SU-DHL-6 (cell line): Measurements from ENCODE around the gene MAGEA1.

Experiments used
- EZH2phosphoT487 ChIP-seq: fragments of 200-600 bp; sonication (generic), shearing (Covaris generic); conservative IDR thresholded peaks from 2 replicates; pipeline ENCODE4 v1.6.1; 2018; ENCODE audit warnings: mild to moderate bottlenecking, antibody characterized with exemption, low read length, moderate library complexity, mixed read lengths
- TF ChIP-seq, protein P1 (sequence below): fragments of 200-600 bp; sonication (generic); IDR thresholded peaks from one replicate; pipeline ENCODE4 v1.5.1; 2017; ENCODE audit warnings: antibody characterized with exemption, mild to moderate bottlenecking, low read length, moderate library complexity; ENCODE audit not compliant: insufficient read depth, poor library complexity, severe bottlenecking

DNA sequence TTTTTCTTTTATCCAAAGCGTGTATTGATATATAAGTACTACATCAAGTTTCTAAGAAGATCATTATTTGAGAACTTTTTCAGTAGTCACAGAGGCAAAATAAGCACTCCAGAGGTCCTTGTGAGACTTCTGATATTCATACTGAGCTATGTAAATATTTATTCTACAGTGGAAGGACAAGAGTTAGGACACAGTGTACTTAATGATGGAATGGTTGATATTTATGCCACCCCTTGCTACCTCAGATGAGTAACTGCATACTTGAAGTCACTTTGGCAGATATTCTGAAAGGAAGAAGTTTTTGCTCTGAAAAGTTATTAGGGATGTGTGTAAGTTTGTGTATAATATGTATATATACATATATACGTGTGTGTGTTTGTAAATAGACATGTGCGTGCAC, 30.3 kb downstream of the MAGEA1 start:
- TF ChIP-seq, protein P1, sequence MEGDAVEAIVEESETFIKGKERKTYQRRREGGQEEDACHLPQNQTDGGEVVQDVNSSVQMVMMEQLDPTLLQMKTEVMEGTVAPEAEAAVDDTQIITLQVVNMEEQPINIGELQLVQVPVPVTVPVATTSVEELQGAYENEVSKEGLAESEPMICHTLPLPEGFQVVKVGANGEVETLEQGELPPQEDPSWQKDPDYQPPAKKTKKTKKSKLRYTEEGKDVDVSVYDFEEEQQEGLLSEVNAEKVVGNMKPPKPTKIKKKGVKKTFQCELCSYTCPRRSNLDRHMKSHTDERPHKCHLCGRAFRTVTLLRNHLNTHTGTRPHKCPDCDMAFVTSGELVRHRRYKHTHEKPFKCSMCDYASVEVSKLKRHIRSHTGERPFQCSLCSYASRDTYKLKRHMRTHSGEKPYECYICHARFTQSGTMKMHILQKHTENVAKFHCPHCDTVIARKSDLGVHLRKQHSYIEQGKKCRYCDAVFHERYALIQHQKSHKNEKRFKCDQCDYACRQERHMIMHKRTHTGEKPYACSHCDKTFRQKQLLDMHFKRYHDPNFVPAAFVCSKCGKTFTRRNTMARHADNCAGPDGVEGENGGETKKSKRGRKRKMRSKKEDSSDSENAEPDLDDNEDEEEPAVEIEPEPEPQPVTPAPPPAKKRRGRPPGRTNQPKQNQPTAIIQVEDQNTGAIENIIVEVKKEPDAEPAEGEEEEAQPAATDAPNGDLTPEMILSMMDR: no peak
- no peak for TF ChIP-seq EZH2phosphoT487
